HEK293T (cell line): ENCODE results near the gene TMEM186.

Experiments
- CTCF ChIA-PET: fragments of 350-600 bp; formaldehyde crosslinking; extraction: SDS; loops from one replicate; lab custom pipeline; 2021; ENCODE audit warnings: antibody characterized with exemption, inconsistent platforms; lab: Yijun Ruan, JAX
- POLR2A ChIA-PET: fragments of 350-600 bp; formaldehyde crosslinking; extraction: SDS; loops from one replicate; lab custom pipeline; 2020; ENCODE audit warnings: antibody characterized with exemption, inconsistent platforms; lab: Yijun Ruan, JAX
- DNase-seq: peaks from one replicate; pipeline ENCODE4 v3.0.0; 2012; ENCODE audit warnings: mixed read lengths; ENCODE audit errors: extremely low spot score
- ARNT ChIP-seq: fragments of 450-650 bp; IDR thresholded peaks from 2 replicates; pipeline ENCODE4 v1.6.1; 2017; ENCODE audit warnings: mild to moderate bottlenecking
- BHLHE40 ChIP-seq: fragments of 450-650 bp; IDR thresholded peaks from 2 replicates; pipeline ENCODE4 v1.6.1; 2016; ENCODE audit warnings: mild to moderate bottlenecking, moderate library complexity, borderline replicate concordance
- CTBP1 ChIP-seq: fragments of 450-650 bp; IDR thresholded peaks from 2 replicates; pipeline ENCODE4 v1.6.1; 2016; ENCODE audit warnings: borderline replicate concordance
- ELF4 ChIP-seq: fragments of 450-650 bp; IDR thresholded peaks from 2 replicates; pipeline ENCODE4 v1.6.1; 2017; ENCODE audit warnings: antibody characterized with exemption
- FOXA1 ChIP-seq: fragments of 450-650 bp; IDR thresholded peaks from 2 replicates; pipeline ENCODE4 v1.6.1; 2016; ENCODE audit warnings: mild to moderate bottlenecking
- FOXK2 ChIP-seq: fragments of 450-650 bp; IDR thresholded peaks from 2 replicates; pipeline ENCODE4 v1.6.1; 2016; ENCODE audit warnings: mild to moderate bottlenecking
- FOXM1 ChIP-seq: fragments of 450-650 bp; IDR thresholded peaks from 2 replicates; pipeline ENCODE4 v1.6.1; 2017; ENCODE audit warnings: mild to moderate bottlenecking, borderline replicate concordance
- HDGF ChIP-seq: fragments of 450-650 bp; IDR thresholded peaks from 2 replicates; pipeline ENCODE4 v1.6.1; 2017; ENCODE audit warnings: antibody characterized with exemption, borderline replicate concordance
- L3MBTL2 ChIP-seq: fragments of 450-650 bp; conservative IDR thresholded peaks from 2 replicates; pipeline ENCODE4 v1.6.1; 2016; ENCODE audit warnings: mild to moderate bottlenecking
- LEF1 ChIP-seq: fragments of 450-650 bp; IDR thresholded peaks from 2 replicates; pipeline ENCODE4 v1.6.1; 2017; ENCODE audit warnings: mild to moderate bottlenecking, borderline replicate concordance
- NFRKB ChIP-seq: fragments of 450-650 bp; IDR thresholded peaks from 2 replicates; pipeline ENCODE4 v1.6.1; 2016; ENCODE audit warnings: mild to moderate bottlenecking, moderate library complexity
- PKNOX1 ChIP-seq: fragments of 450-650 bp; IDR thresholded peaks from 2 replicates; pipeline ENCODE4 v1.6.1; 2016
- SP1 ChIP-seq: fragments of 450-650 bp; IDR thresholded peaks from 2 replicates; pipeline ENCODE4 v1.6.1; 2017
- SUZ12 ChIP-seq: fragments of 450-650 bp; IDR thresholded peaks from 2 replicates; pipeline ENCODE4 v1.6.1; 2016; ENCODE audit warnings: mild to moderate bottlenecking
- TARDBP ChIP-seq: fragments of 450-650 bp; IDR thresholded peaks from 2 replicates; pipeline ENCODE4 v1.6.1; 2016
- ZNF384 ChIP-seq: fragments of 450-650 bp; IDR thresholded peaks from 2 replicates; pipeline ENCODE4 v1.6.1; 2016

The TMEM186 gene

GRCh38 chr16:8801701-8802100 is 4.3 kb upstream of the TMEM186 start:
- POLR2A ChIA-PET = no interaction called here
- CTCF ChIA-PET = no interaction called here
- TF ChIP-seq CTBP1 (no peak), PKNOX1 (no peak), NFRKB (no peak), ZNF384 (no peak), SUZ12 (no peak), ELF4 (no peak), TARDBP (no peak), FOXA1 (no peak), HDGF (no peak), SP1 (no peak), L3MBTL2 (no peak), BHLHE40 (no peak)

GRCh38 chr16:8798535-8799157 is 1.2 kb upstream of the TMEM186 start:
- ChIA-PET CTCF (no interaction called here), POLR2A (no interaction called here)
- TF ChIP-seq FOXA1 (no peak), FOXM1 (no peak), L3MBTL2 (no peak), TARDBP (no peak), PKNOX1 (no peak), SP1 (no peak), CTBP1 (no peak), SUZ12 (no peak), HDGF (no peak), FOXK2 (no peak), ELF4 (no peak)
- DNase-seq = no peak

More at GRCh38 chr16:8801701-8802100, 4.3 kb upstream of the TMEM186 start:
- no peak for DNase-seq

- ChIA-PET CTCF (no interaction called here), POLR2A (no interaction called here)
- DNase-seq = no peak
- no peak for TF ChIP-seq SP1
- TF ChIP-seq BHLHE40 = no peak
- TF ChIP-seq ARNT = no peak
- no peak for TF ChIP-seq HDGF
- no peak for TF ChIP-seq L3MBTL2
- TF ChIP-seq NFRKB = no peak
- TF ChIP-seq ZNF384 = no peak
- no peak for TF ChIP-seq TARDBP
- TF ChIP-seq PKNOX1 = no peak
- TF ChIP-seq FOXK2 = no peak
- TF ChIP-seq SUZ12 = no peak
- TF ChIP-seq LEF1 = no peak
- no peak for TF ChIP-seq ELF4
- no peak for TF ChIP-seq FOXA1
- no peak for TF ChIP-seq FOXM1
- no peak for TF ChIP-seq CTBP1
Observed at GRCh38 chr16:8798174-8798527, 712 bp upstream of the TMEM186 start.

GRCh38 chr16:8796469-8797363 is 723 bp downstream of the TMEM186 start:
- no peak for TF ChIP-seq TARDBP
- no peak for TF ChIP-seq FOXM1
- no peak for TF ChIP-seq ELF4
- no peak for TF ChIP-seq SP1
- no peak for TF ChIP-seq FOXK2
- no peak for TF ChIP-seq HDGF
- no peak for TF ChIP-seq NFRKB
- TF ChIP-seq ARNT = no peak
- no peak for TF ChIP-seq L3MBTL2
- no peak for TF ChIP-seq FOXA1
- TF ChIP-seq SUZ12 = no peak
- no peak for TF ChIP-seq ZNF384
- no peak for TF ChIP-seq PKNOX1
- no peak for TF ChIP-seq BHLHE40
- ChIA-PET POLR2A (interaction anchor here (0.8 to 1.5 kb wide), 5 partner anchors 9 to 174 kb away, joined by 3 to 5 read pairs (median 3); partner anchors contain the start of gene CARHSP1), CTCF (no interaction called here)
- no peak for DNase-seq

- DNase-seq = no peak
- TF ChIP-seq NFRKB (no peak), SP1 (no peak), LEF1 (no peak), BHLHE40 (no peak), ELF4 (no peak), FOXM1 (no peak), ZNF384 (no peak), CTBP1 (no peak), TARDBP (no peak), ARNT (no peak), HDGF (no peak), L3MBTL2 (no peak), FOXK2 (no peak), FOXA1 (no peak), SUZ12 (no peak), PKNOX1 (no peak)
- ChIA-PET CTCF (no interaction called here), POLR2A (interaction anchor here (1.2 to 1.3 kb wide), 2 partner anchors 10 to 173 kb away, joined by 3 to 5 read pairs; no protein-coding TSS in a partner anchor)
Observed at GRCh38 chr16:8795818-8796217, 1.6 kb downstream of the TMEM186 start.
